HG02852 (cell line): ENCODE results near the gene UROC1.
"Not testable (repeated sequence)": the region's sequence is repeated elsewhere in the genome, so short reads cannot be mapped to it uniquely, and the experiment has no call there.

Experiments used
- ATAC-seq: cut with Tn5 transposase; IDR thresholded peaks from one replicate; pipeline ENCODE4 v1.9.1; 2021; ENCODE audit warnings: mild to moderate bottlenecking, moderate library complexity; ENCODE audit not compliant: unreplicated experiment

Gene UROC1

DNA sequence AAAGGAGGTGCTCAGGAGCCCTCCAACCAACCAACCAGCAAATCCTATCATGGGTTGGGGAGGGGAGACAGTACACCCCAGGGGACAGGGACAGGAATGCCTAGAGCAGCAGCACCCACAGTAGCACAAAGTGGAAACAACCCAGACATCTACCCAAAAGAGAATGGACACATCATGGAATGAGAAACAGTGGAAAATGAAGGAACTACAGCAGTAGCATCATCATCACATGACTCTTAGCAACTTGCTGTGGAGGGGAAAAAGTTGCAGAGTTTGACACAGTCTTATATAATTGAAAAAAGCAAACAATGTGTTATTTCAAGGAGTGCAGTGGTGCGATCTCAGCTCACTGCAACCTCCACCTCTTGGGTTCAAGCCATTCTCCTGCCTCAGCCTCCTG is 30.1 kb upstream of the UROC1 start:
- no peak for ATAC-seq

GRCh38 chr3:126546549-126547239 is 29.1 kb upstream of the UROC1 start:
- no peak for ATAC-seq

- ATAC-seq = no peak
These were observed 28.4 kb upstream of the UROC1 start for GRCh38 chr3:126546013-126546412.

- ATAC-seq = no peak
These were observed 28.0 kb upstream of the UROC1 start for GRCh38 chr3:126545544-126545943.

GRCh38 chr3:126544596-126545281 is 27.2 kb upstream of the UROC1 start:
- ATAC-seq = no peak

- no peak for ATAC-seq
These were observed 26.0 kb upstream of the UROC1 start for GRCh38 chr3:126543457-126544061.

DNA sequence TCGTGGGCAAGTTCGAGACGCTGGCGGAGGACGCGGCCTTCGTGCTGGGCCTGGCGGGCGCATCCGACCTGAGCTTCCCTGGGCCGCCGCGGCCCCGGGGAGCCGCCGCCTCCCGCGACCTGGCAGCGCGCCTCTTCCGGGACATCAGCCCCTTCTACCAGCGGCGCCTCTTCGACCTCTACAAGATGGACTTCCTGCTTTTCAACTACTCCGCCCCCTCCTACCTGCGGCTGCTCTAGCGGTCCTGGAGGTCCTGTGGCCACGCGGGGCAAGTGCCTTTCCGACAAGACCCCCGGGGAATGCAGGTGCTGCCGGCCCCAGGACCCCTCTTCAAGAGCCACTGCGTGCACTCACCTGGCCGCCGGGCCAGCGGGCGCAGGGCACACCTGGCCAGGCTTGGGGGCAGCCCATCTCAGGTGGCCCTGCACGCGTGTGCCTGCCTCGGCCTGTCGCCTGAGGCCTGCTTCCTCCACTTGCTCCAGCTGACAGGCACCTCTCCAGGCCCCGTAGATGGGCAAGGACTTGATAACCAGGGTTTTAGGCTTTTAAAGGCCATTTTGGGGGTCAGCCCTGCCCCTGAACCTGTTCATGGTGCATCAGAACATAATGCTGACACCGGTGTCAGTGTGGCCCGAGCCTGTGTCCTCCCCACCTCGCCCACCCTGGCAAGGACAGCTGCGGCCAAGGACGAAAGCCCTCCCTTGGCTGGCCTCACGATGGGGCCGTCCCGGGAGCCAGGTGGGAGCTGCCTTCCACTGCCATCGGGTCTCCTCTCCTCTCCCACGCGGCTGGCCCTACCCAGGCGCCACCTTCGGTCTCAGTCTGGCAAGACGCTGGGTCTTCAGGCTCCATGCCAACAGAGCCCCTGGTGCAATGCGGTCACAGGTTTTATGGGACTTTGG is 25.0 kb upstream of the UROC1 start:
- ATAC-seq = no peak

DNA sequence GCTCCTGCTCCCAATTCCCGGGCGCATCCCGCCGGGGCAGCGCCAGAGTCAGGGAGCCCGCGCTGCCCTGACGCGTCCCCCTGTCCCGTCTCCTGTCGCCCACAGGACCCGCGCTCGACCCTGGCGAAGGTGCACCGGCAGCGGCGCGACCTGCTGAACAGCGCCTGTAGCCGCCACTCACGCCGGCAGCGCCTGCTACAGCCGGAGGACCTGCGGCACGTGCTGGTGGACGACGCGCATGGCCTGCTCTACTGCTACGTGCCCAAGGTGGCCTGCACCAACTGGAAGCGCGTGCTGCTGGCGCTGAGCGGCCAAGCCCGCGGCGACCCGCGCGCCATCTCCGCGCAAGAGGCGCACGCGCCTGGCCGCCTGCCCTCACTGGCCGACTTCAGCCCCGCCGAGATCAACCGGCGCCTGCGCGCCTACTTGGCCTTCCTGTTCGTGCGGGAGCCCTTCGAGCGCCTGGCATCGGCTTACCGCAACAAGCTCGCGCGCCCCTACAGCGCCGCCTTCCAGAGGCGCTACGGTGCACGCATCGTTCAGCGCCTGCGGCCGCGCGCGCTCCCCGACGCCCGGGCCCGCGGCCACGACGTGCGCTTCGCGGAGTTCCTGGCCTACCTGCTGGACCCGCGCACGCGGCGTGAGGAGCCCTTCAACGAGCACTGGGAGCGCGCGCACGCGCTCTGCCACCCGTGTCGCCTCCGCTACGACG is 24.2 kb upstream of the UROC1 start:
- ATAC-seq = no peak

DNA sequence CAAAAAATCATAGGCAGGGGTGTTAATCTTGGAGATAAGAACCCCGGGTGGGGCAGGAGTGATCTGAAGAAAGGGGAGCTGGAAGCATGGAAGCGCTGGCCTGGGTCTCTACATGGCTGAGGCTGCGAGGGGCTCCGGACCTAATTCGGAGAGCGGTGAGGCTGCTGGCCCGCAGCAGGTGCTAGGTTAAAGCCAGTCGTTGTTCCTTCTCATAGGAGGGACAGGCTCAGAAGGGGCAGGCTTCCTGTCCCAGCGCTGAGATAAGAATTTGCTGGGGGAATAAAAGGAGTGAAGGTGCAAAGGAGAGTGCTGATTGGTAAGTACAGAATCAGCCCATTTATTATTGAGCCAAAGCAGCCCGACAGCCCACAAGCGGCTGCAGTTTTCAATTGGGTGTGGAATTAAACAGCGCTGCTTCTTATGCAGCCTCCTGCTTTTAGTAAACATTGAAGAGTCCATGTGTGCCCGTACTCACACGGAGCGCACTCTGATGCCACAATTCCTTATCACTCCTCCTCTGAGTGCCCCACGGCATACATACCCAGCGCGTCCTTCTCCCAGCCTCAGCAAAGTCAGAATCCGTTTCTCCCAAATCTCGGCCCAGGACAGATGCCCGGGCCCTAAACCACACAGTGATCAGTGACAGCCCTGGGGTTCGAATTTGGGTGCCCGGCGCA is 23.5 kb upstream of the UROC1 start:
- no peak for ATAC-seq

DNA sequence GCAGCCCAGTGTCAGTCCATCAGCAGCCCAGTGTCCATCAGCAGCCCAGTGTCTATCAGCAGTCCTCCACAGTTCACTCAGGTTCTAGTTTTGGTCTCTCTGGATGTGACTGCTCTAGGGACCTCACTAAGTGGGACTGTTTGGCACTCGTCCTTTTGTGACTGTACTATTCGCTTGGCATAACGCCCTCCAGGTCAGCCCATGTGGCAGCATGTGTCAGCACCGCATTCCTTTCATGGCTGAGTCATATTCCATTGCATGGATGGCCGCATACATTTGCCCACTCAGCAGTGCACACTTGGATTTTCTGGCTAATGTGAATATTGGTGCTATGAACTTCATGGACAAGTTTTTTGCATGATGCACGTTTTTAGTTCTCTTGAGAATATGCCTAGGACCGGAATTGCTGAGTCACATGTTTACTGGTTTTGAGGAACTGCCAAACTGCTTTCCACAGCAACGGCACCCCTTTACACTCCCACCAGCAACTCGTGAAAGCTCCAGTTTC is 22.8 kb upstream of the UROC1 start:
- no peak for ATAC-seq

DNA sequence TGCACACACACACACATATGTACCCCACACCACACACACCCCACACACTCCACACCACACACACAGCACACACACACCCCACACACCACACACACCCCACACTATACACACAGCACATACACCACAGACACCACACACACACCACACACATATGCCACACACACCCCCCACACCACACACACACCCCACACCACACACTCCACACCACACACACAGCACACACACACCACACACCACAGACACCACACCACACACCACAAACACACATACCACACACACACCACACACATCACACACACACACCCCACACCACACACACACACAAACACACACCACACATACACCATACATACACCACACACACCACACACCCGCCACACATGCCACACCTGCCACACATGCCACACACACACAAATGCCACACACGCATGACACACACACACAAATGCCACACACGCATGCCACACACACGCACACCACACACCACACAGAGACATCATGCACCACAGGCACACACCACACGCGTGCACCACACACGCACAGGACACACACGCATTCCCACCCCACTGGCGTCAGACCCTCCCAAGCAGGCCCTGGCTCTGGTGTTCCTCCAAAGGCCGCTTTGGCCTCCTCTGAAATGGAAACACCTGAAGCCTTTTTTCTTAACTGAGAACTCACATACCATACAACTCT is 22.1 kb upstream of the UROC1 start:
- ATAC-seq = no peak

DNA sequence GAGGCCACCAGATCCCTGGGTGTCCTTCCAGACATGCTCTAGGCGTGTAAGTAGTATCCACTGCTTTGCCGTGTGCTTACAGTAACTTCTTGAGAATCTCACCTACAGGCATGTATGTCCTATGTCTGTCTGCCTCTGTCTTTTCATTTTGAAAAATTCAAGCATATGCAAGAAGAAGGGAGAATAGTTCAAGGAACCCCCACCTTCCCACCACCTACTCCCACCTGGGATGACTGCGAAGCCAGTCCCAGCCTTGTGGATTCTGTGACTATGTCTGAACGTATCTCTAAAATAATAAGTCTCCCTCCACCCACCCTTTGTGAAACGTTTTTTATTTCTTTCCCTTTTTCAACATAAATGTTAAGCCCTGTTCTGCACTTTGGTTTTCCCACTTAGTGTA is 21.4 kb upstream of the UROC1 start:
- ATAC-seq = no peak

GRCh38 chr3:126538316-126538715 is 20.7 kb upstream of the UROC1 start:
- no peak for ATAC-seq

- no peak for ATAC-seq
These were observed 20.2 kb upstream of the UROC1 start for GRCh38 chr3:126537730-126538281.

DNA sequence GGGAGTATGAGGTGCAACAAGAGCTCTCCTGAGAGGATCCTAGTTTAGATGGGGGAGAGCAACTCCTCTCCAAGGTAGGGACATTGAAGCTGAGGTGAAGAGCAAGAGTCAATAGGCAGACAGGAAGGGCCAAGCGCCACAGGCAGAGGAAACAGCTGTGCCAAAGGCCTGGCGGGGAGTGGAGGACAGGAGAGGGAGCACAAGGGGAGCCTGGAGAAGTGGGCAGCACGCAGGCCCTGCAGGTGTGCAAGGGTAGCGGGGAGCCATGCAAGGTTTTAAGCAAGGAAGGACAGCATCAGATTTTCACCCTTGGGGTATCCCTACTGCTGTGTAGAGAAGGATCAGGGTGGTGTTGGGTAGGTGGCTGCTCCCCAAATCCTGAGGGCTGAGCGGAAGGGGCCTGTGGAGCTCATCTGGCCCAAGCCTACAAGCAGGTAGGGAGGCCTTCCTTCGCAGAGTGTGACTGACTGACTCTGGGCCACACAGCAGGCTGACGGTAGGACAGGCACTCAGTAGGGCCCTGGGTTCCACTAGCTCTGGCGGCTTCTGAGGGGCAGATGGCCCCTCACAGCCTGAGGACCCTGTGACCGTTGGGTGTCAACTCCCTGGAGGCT is 19.6 kb upstream of the UROC1 start:
- no peak for ATAC-seq

DNA sequence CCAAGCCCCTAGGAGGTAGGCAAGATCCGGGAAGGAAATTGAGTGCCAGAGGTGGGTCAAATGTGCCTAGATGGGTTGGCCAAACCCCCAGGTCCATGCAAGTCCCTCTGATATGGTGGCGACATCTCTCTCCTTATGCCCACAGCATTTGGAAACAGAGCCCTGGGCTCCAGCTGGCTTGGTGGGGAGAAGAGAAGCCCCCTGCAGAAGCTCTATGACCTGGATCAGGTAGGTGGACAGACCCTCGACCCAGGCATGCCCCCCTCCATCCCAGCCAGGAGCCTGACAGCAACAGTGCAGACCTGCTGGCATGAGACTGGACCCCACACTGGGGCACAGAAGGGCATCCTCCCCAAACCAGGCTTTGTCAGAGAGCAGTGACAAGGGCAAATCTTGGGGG is 18.6 kb upstream of the UROC1 start:
- no peak for ATAC-seq

DNA sequence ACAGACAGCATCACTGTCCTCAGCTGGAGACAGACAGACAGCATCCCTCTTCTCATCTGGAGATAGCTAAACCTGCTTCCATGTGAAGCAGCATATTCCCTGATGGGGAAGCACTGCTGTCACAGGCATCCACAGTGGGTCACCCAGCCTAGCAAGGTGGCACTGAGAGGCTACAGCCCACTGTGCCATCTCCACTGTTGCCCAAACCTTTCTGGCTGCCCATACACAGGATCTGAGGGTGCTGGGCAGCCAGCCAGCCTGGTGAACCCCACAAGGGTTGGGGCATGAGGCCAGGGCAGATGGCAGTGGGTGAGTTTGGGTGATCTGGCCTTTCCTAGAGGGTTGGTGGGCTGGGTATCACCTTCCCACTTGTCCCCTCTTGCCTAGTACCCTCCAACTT is 18.1 kb upstream of the UROC1 start:
- no peak for ATAC-seq

DNA sequence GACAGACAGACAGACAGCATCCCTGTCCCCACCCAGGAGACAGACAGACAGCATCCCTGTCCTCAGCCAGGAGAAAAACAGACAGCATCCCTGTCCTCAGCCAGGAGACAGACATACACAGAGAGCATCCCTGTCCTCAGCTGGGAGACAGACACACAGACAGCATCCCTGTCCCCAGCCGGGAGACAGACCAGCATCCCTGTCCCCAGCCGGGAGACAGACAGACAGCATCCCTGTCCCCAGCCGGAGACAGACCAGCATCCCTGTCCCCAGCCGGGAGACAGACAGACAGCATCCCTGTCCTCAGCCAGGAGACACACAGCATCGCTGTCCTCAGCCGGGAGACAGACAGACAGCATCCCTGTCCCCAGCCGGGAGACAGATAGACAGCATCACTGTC is 17.1 kb upstream of the UROC1 start:
- not testable (repeated sequence) for ATAC-seq

GRCh38 chr3:126533506-126533905 is 15.9 kb upstream of the UROC1 start:
- no peak for ATAC-seq
